T-cell (primary cell): Measurements from ENCODE around the gene TXNDC8. TPM values are rescaled to one million over a fixed set of nuclear protein-coding genes. Genes with fewer than 3 reads are reported as not detected.
"Not testable (repeated sequence)": the region's sequence is repeated elsewhere in the genome, so short reads cannot be mapped to it uniquely, and the experiment has no call there.

Experiments
- ATAC-seq, 4 experiments: fragments of 200-7000 bp in 3 of 4; fragments of 150-1000 bp in 1 of 4; cut with Tn5 transposase; replicated peaks in 1 of 4; 1 replicate in 3 of 4; 2 replicates in 1 of 4; pipeline ENCODE4 v1.10.0; 2021; ENCODE audit warnings: moderate library complexity in 3 of 4, mild to moderate bottlenecking in 2 of 4, moderate number of reproducible peaks in 1 of 4
- CTCF ChIA-PET, 2 donors: fragments of 300-600 bp; sonication (Branson Sonifier 250); formaldehyde crosslinking; loops; one replicate each; lab custom pipeline; 2022; ENCODE audit warnings: antibody characterized with exemption in 2 of 2; lab: Charles Lee
- POLR2A ChIA-PET, 2 donors: fragments of 300-600 bp; sonication (Branson Sonifier 250); formaldehyde crosslinking; loops; one replicate each; lab custom pipeline; 2022; ENCODE audit warnings: antibody characterized with exemption in 2 of 2; lab: Charles Lee
- DNase-seq, 35 experiments: peaks; one replicate each; pipeline versions ENCODE4 v3.0.0 to v3.0.0-alpha.2; 2013 to 2023
- H3K27ac ChIP-seq: one replicate; pipeline ENCODE4 v1.5.1; 2013; ENCODE audit warnings: low read length
- H3K27me3 ChIP-seq, 2 experiments: replicated peaks in 1 of 2; 1 replicate in 1 of 2; 2 replicates in 1 of 2; pipeline versions ENCODE4 v1.6.1 to v1.7.0; 2013; ENCODE audit warnings: low read length in 1 of 2, mixed read lengths in 1 of 2; ENCODE audit not compliant: control insufficient read depth in 2 of 2, insufficient read depth in 2 of 2; ENCODE audit errors: extremely low read depth in 1 of 2
- H3K36me3 ChIP-seq, 2 donors: 1 replicate in 1 of 2; 2 replicates in 1 of 2; pipeline versions ENCODE4 v1.6.1 to v1.7.0; 2013; ENCODE audit warnings: low read length in 1 of 2; ENCODE audit not compliant: control insufficient read depth in 2 of 2, insufficient read depth in 1 of 2; ENCODE audit errors: extremely low read depth in 1 of 2
- H3K4me1 ChIP-seq, 2 experiments: 1 replicate in 1 of 2; 2 replicates in 1 of 2; pipeline versions ENCODE4 v1.6.1 to v1.7.0; 2013; ENCODE audit warnings: low read length in 2 of 2, mixed read lengths in 1 of 2; ENCODE audit not compliant: insufficient read depth in 2 of 2, control insufficient read depth in 1 of 2; ENCODE audit errors: extremely low read depth in 1 of 2
- H3K4me3 ChIP-seq, 2 donors: 1 replicate in 1 of 2; 2 replicates in 1 of 2; pipeline versions ENCODE4 v1.5.1 to v1.7.0; 2013; ENCODE audit warnings: mild to moderate bottlenecking in 2 of 2, low read length in 1 of 2, moderate library complexity in 1 of 2; ENCODE audit not compliant: control insufficient read depth in 1 of 2; ENCODE audit errors: extremely low read depth in 1 of 2
- H3K9me3 ChIP-seq: 2 replicates; pipeline ENCODE4 v1.7.0; 2013
- H3K27ac Mint-ChIP-seq, 2 donors: one replicate each; pipeline ENCODE4 v1.8.0; 2020 to 2021; ENCODE audit warnings: mild to moderate bottlenecking in 2 of 2, mixed read lengths in 2 of 2
- H3K27me3 Mint-ChIP-seq, 2 donors: one replicate each; pipeline ENCODE4 v1.8.0; 2021 to 2022; ENCODE audit warnings: mixed read lengths in 2 of 2
- H3K36me3 Mint-ChIP-seq: one replicate; pipeline ENCODE4 v1.8.0; 2021; ENCODE audit warnings: mixed read lengths
- H3K4me1 Mint-ChIP-seq, 3 donors: one replicate each; pipeline ENCODE4 v1.8.0; 2020 to 2022; ENCODE audit warnings: mixed read lengths in 3 of 3, mild to moderate bottlenecking in 1 of 3
- H3K4me3 Mint-ChIP-seq, 3 donors: one replicate each; pipeline ENCODE4 v1.8.0; 2020 to 2022; ENCODE audit warnings: mild to moderate bottlenecking in 3 of 3, mixed read lengths in 3 of 3, moderate library complexity in 3 of 3
- H3K9me3 Mint-ChIP-seq, 3 donors: one replicate each; pipeline ENCODE4 v1.8.0; 2020 to 2022; ENCODE audit warnings: mixed read lengths in 3 of 3
- WGBS: methylation state at CpG from one replicate; pipeline ENCODE4 v1.1.5; 2013; ENCODE audit warnings: missing lambda C conversion rate; ENCODE audit not compliant: insufficient coverage; 5-methylcytosine and 5-hydroxymethylcytosine counted together
- total RNA-seq, 35 experiments: library from RNA in 6 of 35; stranded (reverse) in 6 of 35; fragments of 120-200 nt in 1 of 35; gene quantifications; one replicate each; pipeline versions ENCODE4 v1.2.1 to v1.2.4 and lab custom pipeline; 2013 to 2026

TXNDC8 gene
- total RNA-seq, 5 donors from 2014 or later (not counting 1 experiment from before 2014, with no cell fraction given), result not detected

DNA sequence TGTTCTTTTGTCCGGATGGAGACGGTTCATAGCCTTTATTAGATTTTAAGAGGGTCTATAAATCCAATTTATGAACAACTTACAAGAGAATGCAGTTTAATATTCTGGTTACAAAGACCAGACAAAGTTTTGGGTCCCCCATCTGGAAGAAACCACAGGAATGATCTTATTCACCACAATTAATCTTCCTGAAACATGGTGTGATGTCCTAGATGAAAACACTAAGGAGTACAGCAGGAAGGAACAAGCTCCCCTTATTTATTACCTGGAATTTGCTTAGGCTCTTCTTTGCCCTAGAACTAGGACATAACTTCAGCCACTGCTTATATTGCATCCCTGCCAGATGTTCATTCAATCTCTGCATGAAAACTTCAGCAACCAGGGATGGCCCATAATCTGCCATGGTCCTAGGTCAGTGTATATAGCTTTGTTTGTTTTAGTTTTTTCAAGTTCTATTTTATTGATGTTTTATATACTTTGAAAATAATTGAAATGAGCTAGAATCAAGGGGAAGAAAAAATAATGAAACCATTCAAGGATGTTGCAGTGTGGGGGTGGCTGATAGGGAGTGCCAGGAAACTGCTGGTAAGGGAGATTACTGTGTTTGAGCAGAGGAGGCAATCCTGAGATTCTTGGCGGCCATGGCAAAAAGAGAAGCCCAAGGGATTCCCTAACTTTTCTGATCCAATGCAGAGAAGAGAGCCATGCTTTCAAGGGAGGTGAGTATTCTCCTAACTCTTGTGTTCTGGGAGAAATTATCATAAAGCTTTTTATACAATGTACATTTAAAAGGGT, 16.8 kb downstream of the TXNDC8 start:
- Histone ChIP-seq H3K27me3 (no peaks in the 10 kb centered on the region), H3K9me3 (no peaks in the 10 kb centered on the region), H3K27ac (no peak overlapping the region), H3K4me3 (no peak overlapping the region), H3K4me1 (no peaks in the 10 kb centered on the region), H3K36me3 (no peaks in the 10 kb centered on the region)
- WGBS, result no CpG with 5 or more reads among the region's 3 CpGs
- ATAC-seq (no peak), DNase-seq (no peak)
- ChIA-PET POLR2A (no interaction called here), CTCF (no interaction called here)
- no peaks in the 10 kb centered on the region for H3K36me3 Mint-ChIP-seq
- no peaks in the 10 kb centered on the region for H3K9me3 Mint-ChIP-seq
- peaks cover 0 to 3% of the 10 kb centered on the region in 2 donors for H3K27me3 Mint-ChIP-seq
- no peak overlapping the region for H3K4me3 Mint-ChIP-seq
- H3K27ac Mint-ChIP-seq, result no peak overlapping the region
- H3K4me1 Mint-ChIP-seq, result peaks cover 0 to 11% (median 9%) of the 10 kb centered on the region in 3 donors

DNA sequence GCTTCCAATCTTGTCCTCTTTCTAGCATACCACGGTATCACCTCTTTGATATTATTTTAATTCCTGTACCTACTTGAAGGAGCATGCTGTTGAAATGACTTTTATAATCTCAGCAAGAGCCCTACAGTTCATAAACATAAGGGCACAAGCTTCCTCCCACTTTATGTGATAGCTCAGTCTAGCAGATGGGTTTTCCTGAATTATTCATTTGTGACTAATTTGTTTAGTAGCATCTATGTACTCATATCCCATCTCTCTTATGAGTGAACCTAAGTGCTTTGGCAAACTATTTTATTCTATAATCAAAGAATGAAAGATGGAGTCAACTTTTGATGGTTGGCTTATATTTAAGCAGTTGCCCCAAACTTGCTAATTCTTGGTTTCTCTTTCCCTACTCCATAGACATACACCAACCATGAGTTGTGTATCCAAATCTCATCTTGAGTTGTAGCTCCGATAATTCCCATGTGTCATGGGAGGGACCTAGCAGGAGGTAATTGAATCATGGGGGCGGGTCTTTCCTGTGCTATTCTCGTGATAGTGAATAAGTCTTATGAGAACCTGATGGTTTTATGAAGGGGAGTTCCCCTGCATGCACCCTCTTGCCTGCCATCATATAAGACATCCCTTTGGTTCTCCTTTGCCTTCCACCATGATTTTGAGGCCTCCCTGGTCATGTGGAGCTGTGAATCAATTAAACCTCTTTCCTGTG, 17.7 kb downstream of the TXNDC8 start:
- ATAC-seq, result no peak
- Histone ChIP-seq H3K4me3 (no peak overlapping the region), H3K4me1 (no peaks in the 10 kb centered on the region), H3K36me3 (no peaks in the 10 kb centered on the region), H3K27me3 (no peaks in the 10 kb centered on the region), H3K9me3 (no peaks in the 10 kb centered on the region), H3K27ac (no peak overlapping the region)
- no CpG with 5 or more reads among the region's 4 CpGs for WGBS
- no peak overlapping the region for H3K27ac Mint-ChIP-seq
- no peaks in the 10 kb centered on the region for H3K9me3 Mint-ChIP-seq
- ChIA-PET CTCF (no interaction called here), POLR2A (no interaction called here)
- peaks cover 0 to 3% of the 10 kb centered on the region in 2 donors for H3K27me3 Mint-ChIP-seq
- DNase-seq, result no peak
- H3K4me1 Mint-ChIP-seq, result peaks cover 0 to 11% (median 9%) of the 10 kb centered on the region in 3 donors
- H3K4me3 Mint-ChIP-seq, result no peak overlapping the region
- no peaks in the 10 kb centered on the region for H3K36me3 Mint-ChIP-seq

DNA sequence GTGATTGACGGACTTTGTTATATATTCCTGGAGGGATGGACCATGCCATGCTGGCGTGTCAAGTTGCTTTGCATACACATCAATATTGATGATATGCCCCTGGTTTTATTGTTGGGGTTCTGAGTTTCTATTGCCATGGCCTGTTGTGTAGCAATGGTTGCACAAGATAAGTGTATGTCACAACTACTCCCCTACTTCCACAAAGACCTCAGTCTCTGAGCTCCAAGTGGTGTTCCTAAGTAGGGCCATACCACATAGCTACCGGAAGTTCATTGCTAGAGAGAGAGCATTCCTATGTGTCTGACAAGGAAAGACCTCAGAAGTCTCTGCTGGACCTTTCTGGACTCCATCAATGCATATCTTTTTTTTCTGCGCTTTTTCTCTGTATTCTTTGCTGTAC, 19.8 kb downstream of the TXNDC8 start:
- ChIA-PET POLR2A (no interaction called here), CTCF (no interaction called here)
- Mint-ChIP-seq H3K27me3 (peaks cover 0 to 3% of the 10 kb centered on the region in 2 donors), H3K9me3 (peaks cover 0 to 2% (median 0%) of the 10 kb centered on the region in 3 donors), H3K27ac (no peak overlapping the region), H3K4me3 (no peak overlapping the region), H3K36me3 (no peaks in the 10 kb centered on the region), H3K4me1 (peaks cover 0 to 11% (median 9%) of the 10 kb centered on the region in 3 donors)
- H3K4me3 ChIP-seq, result no peak overlapping the region
- H3K9me3 ChIP-seq, result no peaks in the 10 kb centered on the region
- no peaks in the 10 kb centered on the region for H3K4me1 ChIP-seq
- H3K27me3 ChIP-seq, result no peaks in the 10 kb centered on the region
- no peak overlapping the region for H3K27ac ChIP-seq
- WGBS, result no CpG with 5 or more reads among the region's 4 CpGs
- H3K36me3 ChIP-seq, result no peaks in the 10 kb centered on the region
- DNase-seq, result no peak
- no peak for ATAC-seq

DNA sequence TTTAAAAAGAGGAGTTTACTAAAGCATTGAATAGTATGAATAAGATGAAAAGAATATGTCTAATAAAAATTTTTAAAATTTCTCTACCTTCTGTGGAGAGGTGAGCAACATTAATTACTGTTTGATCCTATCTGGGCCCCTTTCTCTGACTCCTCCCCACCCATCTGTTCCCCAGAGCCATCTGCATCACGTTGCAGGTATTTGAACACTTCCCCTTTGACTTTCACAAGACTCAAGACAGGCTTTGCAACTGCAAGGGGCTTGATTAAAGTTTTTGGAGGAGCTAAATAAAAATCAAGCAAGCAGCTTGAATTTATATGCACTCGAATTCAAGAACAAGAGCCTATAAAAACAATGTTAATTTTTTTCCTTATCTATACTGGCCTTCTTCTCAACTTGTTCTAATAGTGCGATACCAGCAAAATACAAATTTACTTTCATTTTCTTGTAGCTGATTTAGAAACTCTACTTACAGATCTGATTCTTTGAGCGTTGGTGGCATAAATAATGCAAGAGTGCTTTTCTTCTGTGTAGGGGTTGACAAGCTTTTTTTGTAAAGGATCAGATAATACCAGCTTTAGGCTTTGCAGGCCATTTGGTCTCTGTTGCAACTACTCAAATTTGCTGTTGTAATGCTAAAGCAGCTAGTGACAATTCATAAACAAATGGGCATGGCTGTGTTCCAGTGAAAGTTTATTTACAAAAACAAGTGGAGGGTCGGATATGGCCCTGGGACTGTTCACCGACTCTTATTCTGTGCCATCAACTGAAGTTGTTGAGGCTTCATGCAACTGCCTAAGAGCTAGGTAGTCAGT, 21.2 kb downstream of the TXNDC8 start:
- Mint-ChIP-seq H3K9me3 (peaks cover 0 to 7% (median 4%) of the 10 kb centered on the region in 3 donors), H3K27me3 (no peaks in the 10 kb centered on the region), H3K27ac (peak overlapping the region in 1 of 2 donors; percentile 0), H3K4me1 (peaks cover 0 to 11% (median 9%) of the 10 kb centered on the region in 3 donors), H3K4me3 (peak overlapping the region; percentile 22 to 54 (median 51)), H3K36me3 (no peaks in the 10 kb centered on the region)
- CTCF ChIA-PET, result no interaction called here
- Histone ChIP-seq H3K27ac (no peak overlapping the region), H3K9me3 (no peaks in the 10 kb centered on the region), H3K36me3 (no peaks in the 10 kb centered on the region), H3K4me3 (no peak overlapping the region), H3K27me3 (no peaks in the 10 kb centered on the region), H3K4me1 (no peaks in the 10 kb centered on the region)
- DNase-seq, result no peak
- POLR2A ChIA-PET, result no interaction called here
- ATAC-seq, result no peak
- 72% methylated on average over 2 of the region's 6 CpGs for WGBS

DNA sequence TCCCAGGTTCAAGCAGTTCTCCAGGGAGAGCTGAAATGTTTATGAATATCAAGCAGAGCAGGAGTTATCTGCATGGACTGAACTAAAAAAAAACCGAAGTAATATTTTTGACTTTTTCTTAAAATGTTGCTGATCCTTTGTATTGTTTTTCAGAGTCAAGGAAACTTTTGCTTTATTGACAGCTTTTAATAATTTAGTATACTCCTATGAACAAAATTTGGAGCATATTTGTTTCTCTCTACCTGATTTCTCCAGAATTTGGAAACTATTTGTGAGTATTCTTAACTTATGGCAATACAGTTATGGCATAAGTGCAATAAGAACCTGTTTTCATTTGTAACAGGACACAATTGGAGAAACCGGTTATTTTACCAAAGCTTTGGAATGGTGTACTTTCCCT, 25.7 kb downstream of the TXNDC8 start:
- no CpG with 5 or more reads among the region's 2 CpGs for WGBS
- H3K27me3 ChIP-seq, CTCF ChIA-PET, DNase-seq, H3K9me3 Mint-ChIP-seq, H3K9me3 ChIP-seq, POLR2A ChIA-PET, H3K36me3 Mint-ChIP-seq, H3K4me3 Mint-ChIP-seq, H3K36me3 ChIP-seq, H3K27me3 Mint-ChIP-seq, H3K27ac Mint-ChIP-seq, H3K27ac ChIP-seq, H3K4me3 ChIP-seq, ATAC-seq: not testable (repeated sequence)
- peaks cover 12 to 16% (median 13%) of the 10 kb centered on the region in 3 donors for H3K4me1 Mint-ChIP-seq
- H3K4me1 ChIP-seq, result peaks cover 0 to 14% of the 10 kb centered on the region in 2 experiments

DNA sequence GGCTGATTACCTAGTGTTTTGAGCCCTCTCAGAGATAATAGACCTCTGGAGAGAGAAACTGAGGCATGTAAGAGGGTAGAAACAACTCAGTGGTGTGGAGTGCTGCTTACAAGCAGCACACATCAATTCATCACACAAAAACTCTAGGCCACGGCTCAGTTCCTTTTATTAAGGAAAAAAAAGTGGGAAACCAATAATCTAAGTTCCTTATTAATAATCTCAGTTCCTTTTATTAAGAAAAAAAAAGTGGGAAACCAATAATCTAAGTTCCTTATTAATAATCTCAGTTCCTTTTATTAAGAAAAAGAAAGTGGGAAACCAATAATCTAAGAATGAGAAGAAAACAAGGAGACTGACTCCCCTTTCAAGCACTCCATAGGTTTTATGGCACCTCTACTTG, 28.0 kb downstream of the TXNDC8 start:
- no peaks in the 10 kb centered on the region for H3K36me3 Mint-ChIP-seq
- H3K4me3 Mint-ChIP-seq, result no peak overlapping the region
- H3K4me1 ChIP-seq, result peaks cover 0 to 14% of the 10 kb centered on the region in 2 experiments
- ATAC-seq (no peak), DNase-seq (no peak)
- H3K27ac ChIP-seq, result no peak overlapping the region
- no peaks in the 10 kb centered on the region for H3K27me3 ChIP-seq
- no peak overlapping the region for H3K27ac Mint-ChIP-seq
- ChIA-PET CTCF (interaction anchor here in 1 of 2 donors (0.7 kb wide), 1 partner anchor 436 kb away, joined by 3 read pairs; no protein-coding TSS in a partner anchor), POLR2A (no interaction called here)
- no peak overlapping the region for H3K4me3 ChIP-seq
- H3K27me3 Mint-ChIP-seq, result peaks cover 0 to 8% of the 10 kb centered on the region in 2 donors
- peaks cover 5 to 12% (median 8%) of the 10 kb centered on the region in 3 donors for H3K4me1 Mint-ChIP-seq
- peaks cover 0 to 7% (median 4%) of the 10 kb centered on the region in 3 donors for H3K9me3 Mint-ChIP-seq
- no peaks in the 10 kb centered on the region for H3K36me3 ChIP-seq
- no CpG with 5 or more reads among the region's 1 CpG for WGBS
- H3K9me3 ChIP-seq, result no peaks in the 10 kb centered on the region
